ENCODE results near the gene EFHD1. TPM values are rescaled to one million over a fixed set of nuclear protein-coding genes. Genes with fewer than 3 reads are reported as not detected.

Gene EFHD1
- total RNA-seq, 1 donor from 2014 or later: not detected

- H3K27ac Mint-ChIP-seq: no peak overlapping the region
- DNase-seq: no peak
- TF ChIP-seq CTCF (IDR thresholded peaks at IDR 0.05): no peak
- H3K27me3 Mint-ChIP-seq: peaks cover 2% of the 10 kb centered on the region
- no peak for ATAC-seq (ENCODE audit: low read depth)
- intact Hi-C loops (cut with micrococcal nuclease): loop anchor here (10.0 kb wide), 1 partner anchor 455 kb away; no protein-coding TSS in a partner anchor
- POLR2A ChIA-PET: interaction anchor here (0.6 kb wide), 1 partner anchor 131 kb away, joined by 3 read pairs; no protein-coding TSS in a partner anchor
- no peak overlapping the region for H3K4me3 Mint-ChIP-seq
- no peaks in the 10 kb centered on the region for H3K36me3 Mint-ChIP-seq (ENCODE audit: low read depth)
- peaks cover 3% of the 10 kb centered on the region for H3K9me3 Mint-ChIP-seq
- H3K4me1 Mint-ChIP-seq: no peaks in the 10 kb centered on the region
- CTCF ChIA-PET: no interaction called here
These were observed 33.2 kb upstream of the EFHD1 start for GRCh38 chr2:232600053-232600773.

GRCh38 chr2:232603283-232603682 lies 30.1 kb upstream of the EFHD1 start:
- CTCF ChIA-PET: no interaction called here
- POLR2A ChIA-PET: no interaction called here

GRCh38 chr2:232604535-232604934 lies 28.9 kb upstream of the EFHD1 start:
- ATAC-seq (ENCODE audit: low read depth) (no peak), DNase-seq (no peak)
- intact Hi-C loops (cut with micrococcal nuclease): loop anchor here (10.0 kb wide), 1 partner anchor 450 kb away; no protein-coding TSS in a partner anchor
- ChIA-PET POLR2A (no interaction called here), CTCF (no interaction called here)
- TF ChIP-seq CTCF (IDR thresholded peaks at IDR 0.05): no peak
- Mint-ChIP-seq H3K9me3 (no peaks in the 10 kb centered on the region), H3K4me1 (peaks cover 8% of the 10 kb centered on the region), H3K4me3 (no peak overlapping the region), H3K27ac (no peak overlapping the region), H3K36me3 (ENCODE audit: low read depth) (no peaks in the 10 kb centered on the region), H3K27me3 (peaks cover 4% of the 10 kb centered on the region)

More at GRCh38 chr2:232603283-232603682, 30.1 kb upstream of the EFHD1 start:
- ATAC-seq (ENCODE audit: low read depth) (no peak), DNase-seq (no peak)
- Mint-ChIP-seq H3K27ac (no peak overlapping the region), H3K4me1 (peaks cover 8% of the 10 kb centered on the region), H3K4me3 (no peak overlapping the region), H3K9me3 (no peaks in the 10 kb centered on the region), H3K27me3 (peaks cover 4% of the 10 kb centered on the region), H3K36me3 (ENCODE audit: low read depth) (no peaks in the 10 kb centered on the region)
- intact Hi-C loops (cut with micrococcal nuclease): loop anchor here (10.0 kb wide), 1 partner anchor 452 kb away; no protein-coding TSS in a partner anchor
- no peak for TF ChIP-seq CTCF (IDR thresholded peaks at IDR 0.05)

DNA sequence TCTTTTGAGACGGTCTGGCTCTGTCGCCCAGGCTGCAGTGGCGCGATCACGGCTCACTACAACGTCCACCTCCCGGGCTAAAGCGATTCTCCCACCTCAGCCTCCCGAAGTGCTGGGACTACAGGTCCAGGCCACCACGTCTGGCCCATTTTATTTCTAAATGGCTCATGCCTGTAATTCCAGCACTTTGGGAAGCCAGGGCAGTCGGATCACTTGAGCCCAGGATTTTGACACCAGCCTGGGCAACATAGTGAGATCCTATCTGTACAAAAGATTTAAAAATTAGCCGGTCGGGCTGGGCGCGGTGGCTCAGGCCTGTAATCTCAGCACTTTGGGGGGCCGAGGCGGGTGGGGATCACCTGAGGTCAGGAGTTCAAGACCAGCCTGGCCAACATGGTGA lies 26.4 kb upstream of the EFHD1 start:
- H3K9me3 Mint-ChIP-seq: no peaks in the 10 kb centered on the region
- H3K36me3 Mint-ChIP-seq (ENCODE audit: low read depth): no peaks in the 10 kb centered on the region
- CTCF ChIA-PET: interaction anchor here (0.7 kb wide), 1 partner anchor 934 kb away, joined by 3 read pairs; no protein-coding TSS in a partner anchor
- ATAC-seq (ENCODE audit: low read depth): no peak
- no peak for DNase-seq
- no peak overlapping the region for H3K4me3 Mint-ChIP-seq
- H3K4me1 Mint-ChIP-seq: peaks cover 8% of the 10 kb centered on the region
- H3K27me3 Mint-ChIP-seq: peaks cover 4% of the 10 kb centered on the region
- TF ChIP-seq CTCF (IDR thresholded peaks at IDR 0.05): no peak
- POLR2A ChIA-PET: no interaction called here
- no peak overlapping the region for H3K27ac Mint-ChIP-seq
- intact Hi-C loops (cut with micrococcal nuclease): loop anchor here (5.0 to 10.0 kb wide), 2 partner anchors 448 to 1105 kb away; partner anchors contain the start of gene UGT1A5

- Mint-ChIP-seq H3K27ac (no peak overlapping the region), H3K27me3 (peaks cover 2% of the 10 kb centered on the region), H3K9me3 (no peaks in the 10 kb centered on the region), H3K36me3 (ENCODE audit: low read depth) (no peaks in the 10 kb centered on the region), H3K4me1 (peaks cover 8% of the 10 kb centered on the region), H3K4me3 (no peak overlapping the region)
- TF ChIP-seq CTCF (IDR thresholded peaks at IDR 0.05): no peak
- intact Hi-C loops (cut with micrococcal nuclease): loop anchor here (5.0 to 10.0 kb wide), 2 partner anchors 445 to 1103 kb away; partner anchors contain the start of gene UGT1A5
- POLR2A ChIA-PET: no interaction called here
- no peak for ATAC-seq (ENCODE audit: low read depth)
- CTCF ChIA-PET: no interaction called here
- no peak for DNase-seq
These were observed 23.8 kb upstream of the EFHD1 start for GRCh38 chr2:232609607-232610006.

All from activated B cell treated with CpG ODN at 0.5 μM for 24 hours (primary cell).